ENCODE results near the gene SOX1. TPM values are rescaled to one million over a fixed set of nuclear protein-coding genes. Genes with fewer than 3 reads are reported as not detected.

Gene SOX1
- total and polyA plus RNA-seq, 10 of the 15 experiments (the other 5 are each of a cell fraction or from before 2014, with no cell fraction given), result not detected

DNA sequence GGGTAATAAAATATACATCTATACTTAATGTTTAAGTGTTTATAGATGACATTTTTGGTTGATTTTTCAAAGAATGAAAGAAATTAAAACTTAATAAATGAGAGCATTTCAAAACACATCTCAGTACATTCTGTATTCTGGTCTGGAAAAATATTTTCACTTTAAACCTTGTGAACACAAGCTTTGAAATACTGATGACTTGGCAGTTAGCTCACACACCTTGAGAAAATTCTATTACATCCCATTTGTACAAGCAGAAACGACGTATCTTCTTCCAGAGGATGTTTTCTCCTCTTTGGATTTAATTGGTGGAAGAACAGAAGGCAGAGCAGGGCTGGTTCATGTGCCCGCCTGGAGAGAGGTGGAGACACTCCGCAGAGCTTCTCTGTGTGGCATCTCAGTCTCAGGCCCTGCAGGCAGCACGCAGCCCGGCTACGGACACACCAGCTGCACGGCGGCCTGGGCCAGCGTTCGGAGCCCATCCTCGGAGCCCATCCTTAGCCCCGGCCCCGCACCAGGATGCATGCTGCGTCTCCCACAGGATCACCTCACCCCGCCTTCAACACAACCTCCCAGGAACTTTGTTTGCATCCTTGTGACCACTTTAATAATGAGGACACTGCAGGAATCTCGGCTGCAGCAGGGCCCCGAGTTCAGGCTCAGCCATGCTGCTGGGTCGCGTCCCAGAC, 48.6 kb downstream of the SOX1 start (continued):
- TF ChIP-seq NFXL1 (IDR thresholded peaks at IDR 0.05; ENCODE audit: borderline replicate concordance), result no peak
- TF ChIP-seq CHD4 (IDR thresholded peaks at IDR 0.05), result no peak
- TF ChIP-seq TARDBP (IDR thresholded peaks at IDR 0.05; ENCODE audit: borderline replicate concordance), result no peak
- no peak for TF ChIP-seq KDM1A (IDR thresholded peaks at IDR 0.05; ENCODE audit: borderline replicate concordance)

DNA sequence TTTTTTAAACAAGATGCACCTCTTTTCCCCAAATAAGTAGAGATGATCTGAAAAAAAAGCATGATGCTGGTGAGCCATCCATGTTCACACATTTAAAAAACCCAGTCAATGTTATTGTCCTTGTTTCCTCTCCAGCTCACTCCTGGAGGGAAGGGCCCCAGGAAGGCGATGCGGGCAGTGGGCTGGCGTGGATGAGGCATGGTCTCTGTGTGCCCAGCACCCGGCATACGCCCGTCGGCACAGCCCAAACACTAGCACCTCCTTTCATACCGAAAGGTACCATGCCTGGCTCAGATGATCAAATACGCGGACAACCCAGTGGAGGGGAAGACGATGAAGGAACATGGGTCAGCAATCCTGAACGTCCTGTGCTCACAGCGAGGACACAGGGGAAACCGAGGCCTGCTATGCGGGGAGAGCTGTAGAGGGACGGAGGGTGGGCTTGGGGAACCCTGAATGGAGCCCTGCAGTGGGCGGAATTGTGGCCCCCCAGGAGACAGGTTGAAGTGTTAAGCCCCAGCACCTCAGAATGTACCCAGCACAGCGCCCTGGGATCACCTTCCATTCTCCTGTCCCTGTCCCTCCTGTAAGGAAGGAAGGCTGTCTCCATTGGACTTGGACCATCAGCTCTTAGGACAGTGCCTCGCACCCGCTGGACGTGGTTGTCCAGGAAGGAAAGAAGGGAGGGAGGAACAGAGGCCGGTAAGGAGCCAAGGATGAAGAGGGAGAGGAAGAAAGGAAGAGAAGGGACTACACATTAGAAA, 49.4 kb downstream of the SOX1 start:
- Histone ChIP-seq H2AFZ (ENCODE audit: control insufficient read depth, low read depth, low read length) (no peak overlapping the region), H3K4me3 (no peak overlapping the region), H3K79me2 (ENCODE audit: control insufficient read depth, insufficient read depth, low read length) (no peaks in the 10 kb centered on the region), H3K9me3 (replicated peaks; ENCODE audit: control insufficient read depth, insufficient read depth, low read length) (no peaks in the 10 kb centered on the region; the same call in 2 of the 3 replicates), H3K4me1 (ENCODE audit: control insufficient read depth, insufficient read depth, low read length) (no peaks in the 10 kb centered on the region), H3K9ac (ENCODE audit: control insufficient read depth, insufficient read depth, low read length) (no peak overlapping the region), H4K20me1 (ENCODE audit: control insufficient read depth, insufficient read depth) (no peaks in the 10 kb centered on the region), H3K27ac (ENCODE audit: control insufficient read depth, insufficient read depth) (no peak overlapping the region), H3K4me2 (ENCODE audit: control insufficient read depth, insufficient read depth) (no peak overlapping the region), H3K27me3 (replicated peaks in 1 of 2; ENCODE audit: control insufficient read depth in 2 of 2, insufficient read depth in 2 of 2, low read length in 1 of 2) (no peaks in the 10 kb centered on the region), H3K36me3 (ENCODE audit: control insufficient read depth in 2 of 2, insufficient read depth in 2 of 2, low read length in 1 of 2) (no peaks in the 10 kb centered on the region)
- in situ Hi-C loops (cut with MboI), result no loop called here
- RAD21 ChIA-PET (ENCODE audit: unreplicated experiment), result no interaction called here
- POLR2A ChIA-PET, result no interaction called here
- TF ChIP-seq MAX (IDR thresholded peaks at IDR 0.05; ENCODE audit: low read depth, low read length) (no peak), RELB (IDR thresholded peaks at IDR 0.05; ENCODE audit: low read depth) (no peak), DPF2 (IDR thresholded peaks at IDR 0.05) (no peak)
- TF ChIP-seq, protein P1, sequence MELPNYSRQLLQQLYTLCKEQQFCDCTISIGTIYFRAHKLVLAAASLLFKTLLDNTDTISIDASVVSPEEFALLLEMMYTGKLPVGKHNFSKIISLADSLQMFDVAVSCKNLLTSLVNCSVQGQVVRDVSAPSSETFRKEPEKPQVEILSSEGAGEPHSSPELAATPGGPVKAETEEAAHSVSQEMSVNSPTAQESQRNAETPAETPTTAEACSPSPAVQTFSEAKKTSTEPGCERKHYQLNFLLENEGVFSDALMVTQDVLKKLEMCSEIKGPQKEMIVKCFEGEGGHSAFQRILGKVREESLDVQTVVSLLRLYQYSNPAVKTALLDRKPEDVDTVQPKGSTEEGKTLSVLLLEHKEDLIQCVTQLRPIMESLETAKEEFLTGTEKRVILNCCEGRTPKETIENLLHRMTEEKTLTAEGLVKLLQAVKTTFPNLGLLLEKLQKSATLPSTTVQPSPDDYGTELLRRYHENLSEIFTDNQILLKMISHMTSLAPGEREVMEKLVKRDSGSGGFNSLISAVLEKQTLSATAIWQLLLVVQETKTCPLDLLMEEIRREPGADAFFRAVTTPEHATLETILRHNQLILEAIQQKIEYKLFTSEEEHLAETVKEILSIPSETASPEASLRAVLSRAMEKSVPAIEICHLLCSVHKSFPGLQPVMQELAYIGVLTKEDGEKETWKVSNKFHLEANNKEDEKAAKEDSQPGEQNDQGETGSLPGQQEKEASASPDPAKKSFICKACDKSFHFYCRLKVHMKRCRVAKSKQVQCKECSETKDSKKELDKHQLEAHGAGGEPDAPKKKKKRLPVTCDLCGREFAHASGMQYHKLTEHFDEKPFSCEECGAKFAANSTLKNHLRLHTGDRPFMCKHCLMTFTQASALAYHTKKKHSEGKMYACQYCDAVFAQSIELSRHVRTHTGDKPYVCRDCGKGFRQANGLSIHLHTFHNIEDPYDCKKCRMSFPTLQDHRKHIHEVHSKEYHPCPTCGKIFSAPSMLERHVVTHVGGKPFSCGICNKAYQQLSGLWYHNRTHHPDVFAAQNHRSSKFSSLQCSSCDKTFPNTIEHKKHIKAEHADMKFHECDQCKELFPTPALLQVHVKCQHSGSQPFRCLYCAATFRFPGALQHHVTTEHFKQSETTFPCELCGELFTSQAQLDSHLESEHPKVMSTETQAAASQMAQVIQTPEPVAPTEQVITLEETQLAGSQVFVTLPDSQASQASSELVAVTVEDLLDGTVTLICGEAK (IDR thresholded peaks at IDR 0.05; ENCODE audit: borderline replicate concordance), result no peak
- DNase-seq (ENCODE audit: low read depth, low spot score) (no peak), ATAC-seq (no peak), FAIRE-seq (no peak)
- no TSS peak for BruUV-seq (replicated peaks)
- intact Hi-C loops (cut with micrococcal nuclease; ENCODE audit: unreplicated experiment), result no loop called here
- CTCF ChIA-PET, result no interaction called here
- SMC1A ChIA-PET (ENCODE audit: uncharacterized antibody, unreplicated experiment), result no interaction called here
- WGBS (ENCODE audit: insufficient coverage, insufficient replicate concordance, low lambda C conversion rate, missing lambda C conversion rate), result 42% methylated on average over 18 of the region's 22 CpGs
